GM12801 (cell line): Measurements from ENCODE around the gene MRPL46.

Source experiments
- TF ChIP-seq, protein P1 (sequence below): IDR thresholded peaks from one replicate; pipeline ENCODE4 v1.5.1; 2011; ENCODE audit warnings: control low read depth; ENCODE audit not compliant: insufficient read length; ENCODE audit errors: extremely low read depth

The MRPL46 gene

DNA sequence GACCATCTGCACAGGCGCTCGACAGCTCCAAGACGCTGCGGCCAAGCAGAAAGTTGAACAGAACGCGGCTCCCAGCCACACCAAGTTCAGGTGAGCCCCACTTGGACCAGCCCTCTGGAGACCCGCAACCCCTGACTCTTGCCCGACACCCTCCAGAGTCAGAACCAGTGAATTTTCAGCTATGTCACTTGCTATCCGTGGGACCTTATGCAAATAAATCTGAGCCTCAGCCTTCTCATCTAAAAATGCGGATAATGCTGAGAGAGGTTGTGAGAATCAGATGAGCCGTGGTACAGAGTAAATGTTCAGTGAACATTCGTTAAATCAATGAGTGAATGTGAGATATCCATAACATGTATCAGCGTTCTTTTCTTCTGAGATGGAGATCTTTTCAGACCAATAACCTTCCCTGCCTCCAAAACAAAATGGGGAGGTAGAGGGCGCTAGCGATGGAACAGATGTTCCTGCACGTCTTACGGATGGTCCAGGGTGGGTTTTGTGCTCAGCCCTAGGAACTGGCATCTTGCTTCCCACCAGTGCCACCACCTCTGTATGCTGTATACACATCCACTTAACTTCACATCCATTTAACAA, 844 bp upstream of the MRPL46 start:
- TF ChIP-seq, protein P1, sequence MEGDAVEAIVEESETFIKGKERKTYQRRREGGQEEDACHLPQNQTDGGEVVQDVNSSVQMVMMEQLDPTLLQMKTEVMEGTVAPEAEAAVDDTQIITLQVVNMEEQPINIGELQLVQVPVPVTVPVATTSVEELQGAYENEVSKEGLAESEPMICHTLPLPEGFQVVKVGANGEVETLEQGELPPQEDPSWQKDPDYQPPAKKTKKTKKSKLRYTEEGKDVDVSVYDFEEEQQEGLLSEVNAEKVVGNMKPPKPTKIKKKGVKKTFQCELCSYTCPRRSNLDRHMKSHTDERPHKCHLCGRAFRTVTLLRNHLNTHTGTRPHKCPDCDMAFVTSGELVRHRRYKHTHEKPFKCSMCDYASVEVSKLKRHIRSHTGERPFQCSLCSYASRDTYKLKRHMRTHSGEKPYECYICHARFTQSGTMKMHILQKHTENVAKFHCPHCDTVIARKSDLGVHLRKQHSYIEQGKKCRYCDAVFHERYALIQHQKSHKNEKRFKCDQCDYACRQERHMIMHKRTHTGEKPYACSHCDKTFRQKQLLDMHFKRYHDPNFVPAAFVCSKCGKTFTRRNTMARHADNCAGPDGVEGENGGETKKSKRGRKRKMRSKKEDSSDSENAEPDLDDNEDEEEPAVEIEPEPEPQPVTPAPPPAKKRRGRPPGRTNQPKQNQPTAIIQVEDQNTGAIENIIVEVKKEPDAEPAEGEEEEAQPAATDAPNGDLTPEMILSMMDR: no peak

DNA sequence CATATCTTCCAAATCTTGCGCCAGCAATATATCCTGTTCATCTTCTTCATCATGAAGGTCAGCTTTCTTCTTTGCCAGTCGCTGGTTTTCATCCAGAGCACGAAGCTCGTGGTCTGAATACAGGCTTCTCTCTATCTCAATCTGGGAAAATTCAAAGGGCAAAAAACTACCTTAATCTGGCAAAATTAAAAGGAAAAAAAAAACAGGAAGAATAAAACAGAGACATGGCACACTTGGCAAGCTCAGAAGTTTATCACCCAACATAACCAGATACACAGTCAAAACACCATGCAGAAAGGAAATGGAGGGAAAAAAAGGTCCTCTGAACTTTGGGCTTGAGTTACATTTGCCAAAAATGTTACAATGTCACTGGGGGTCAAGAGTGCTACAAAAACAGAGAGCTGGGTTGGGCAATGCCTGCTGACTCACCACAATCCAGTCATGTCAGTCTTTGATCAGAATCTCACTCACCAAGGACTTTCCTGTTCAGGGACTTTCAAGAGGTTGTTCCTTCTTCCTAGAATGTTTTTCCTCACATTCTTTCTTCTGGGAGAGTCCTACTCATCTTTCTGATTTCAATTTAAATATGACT, 1.5 kb downstream of the MRPL46 start:
- TF ChIP-seq, protein P1: no peak

DNA sequence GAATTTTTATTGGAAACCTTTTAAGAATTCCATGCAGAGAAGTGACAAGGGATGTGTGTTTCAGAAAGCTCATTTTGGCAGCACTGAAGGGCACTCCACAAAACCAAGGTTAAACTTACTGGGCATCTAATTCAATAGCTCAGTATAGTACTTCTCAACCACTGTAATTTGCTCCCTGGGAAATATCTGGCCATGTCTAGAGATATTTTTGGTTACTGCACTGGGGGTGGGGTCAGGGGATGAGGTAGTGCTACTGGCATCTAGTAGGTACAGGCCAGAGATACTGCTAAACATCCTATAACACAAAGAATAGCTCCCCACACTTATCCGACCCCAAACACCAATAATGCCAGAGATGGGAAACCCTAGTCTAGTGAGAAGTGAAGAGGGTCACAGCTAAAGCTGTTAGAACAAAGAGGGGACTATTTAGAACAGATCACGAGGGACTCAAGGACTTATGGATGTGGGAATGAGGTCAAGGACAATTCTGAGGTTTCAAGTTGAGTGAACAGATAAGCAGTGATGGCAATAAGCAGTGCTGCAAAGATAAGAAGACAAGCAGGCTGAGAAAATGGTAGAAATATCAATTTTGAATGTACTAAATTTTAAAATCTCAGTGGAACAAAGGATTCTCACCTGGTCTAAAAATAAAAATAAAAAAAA, 3.2 kb downstream of the MRPL46 start:
- TF ChIP-seq, protein P1: no peak

DNA sequence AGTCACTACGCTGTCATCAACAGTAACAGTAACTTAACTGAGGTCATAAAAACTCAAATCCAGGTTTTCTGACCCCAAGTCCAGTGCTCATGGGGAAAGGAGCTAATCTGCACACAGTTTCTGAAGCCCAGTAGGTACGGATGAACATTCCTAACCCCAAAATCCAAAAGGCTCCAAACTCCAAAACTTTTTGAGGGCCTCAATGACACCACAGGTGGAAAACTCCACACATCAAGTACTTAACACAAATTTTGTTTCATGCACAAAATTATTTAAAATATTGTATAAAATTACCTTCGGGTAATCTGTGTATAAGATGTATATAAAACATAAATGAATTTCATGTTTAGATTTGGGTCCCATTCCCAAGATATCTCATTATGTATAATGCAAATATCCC, 10.5 kb downstream of the MRPL46 start:
- TF ChIP-seq, protein P1: no peak

DNA sequence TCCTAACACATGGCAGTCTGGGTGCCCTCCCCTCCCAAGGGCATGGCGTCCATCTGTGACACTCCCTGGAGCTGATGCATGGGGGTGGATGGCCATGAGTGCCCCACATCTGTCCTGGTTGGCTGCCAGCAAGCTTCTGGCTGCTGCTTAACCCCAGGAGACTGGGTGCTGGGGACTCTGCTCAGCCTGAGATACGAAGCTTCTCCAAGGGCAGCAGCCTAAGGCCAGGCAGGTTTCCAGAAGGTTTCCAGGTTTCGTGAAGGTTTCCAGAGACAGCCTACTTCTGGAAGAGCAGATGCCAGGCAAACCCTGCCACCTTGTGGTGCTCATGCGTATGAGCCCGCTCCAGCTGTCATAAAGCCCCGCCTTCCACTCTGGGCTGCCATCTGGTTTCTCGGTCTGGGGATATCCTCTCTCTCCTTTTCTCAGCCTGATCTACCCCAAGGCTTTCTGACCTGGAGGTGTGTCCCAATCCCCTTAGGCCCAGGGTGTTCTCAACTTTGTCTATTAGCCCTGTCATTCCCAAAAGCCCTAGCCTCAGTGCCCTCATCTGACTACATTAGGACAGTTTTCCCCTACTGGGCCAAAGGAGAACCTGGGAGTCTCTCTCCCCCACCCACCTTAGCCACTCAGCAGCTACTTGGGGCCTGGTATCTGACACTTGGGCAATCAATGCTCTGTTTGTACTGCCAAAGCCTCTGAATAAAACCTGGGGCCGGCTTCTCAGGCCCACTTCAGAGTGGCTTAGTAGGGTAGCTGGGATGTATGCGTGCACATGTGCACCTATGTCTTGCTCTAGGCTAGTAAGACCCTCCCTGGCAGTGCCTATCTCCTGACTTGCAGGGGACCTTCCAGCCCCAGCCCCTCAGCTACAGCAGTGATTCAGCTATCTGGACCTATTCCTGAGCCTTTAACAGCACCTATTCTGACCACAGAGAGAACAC, 12.0 kb downstream of the MRPL46 start:
- TF ChIP-seq, protein P1: no peak

DNA sequence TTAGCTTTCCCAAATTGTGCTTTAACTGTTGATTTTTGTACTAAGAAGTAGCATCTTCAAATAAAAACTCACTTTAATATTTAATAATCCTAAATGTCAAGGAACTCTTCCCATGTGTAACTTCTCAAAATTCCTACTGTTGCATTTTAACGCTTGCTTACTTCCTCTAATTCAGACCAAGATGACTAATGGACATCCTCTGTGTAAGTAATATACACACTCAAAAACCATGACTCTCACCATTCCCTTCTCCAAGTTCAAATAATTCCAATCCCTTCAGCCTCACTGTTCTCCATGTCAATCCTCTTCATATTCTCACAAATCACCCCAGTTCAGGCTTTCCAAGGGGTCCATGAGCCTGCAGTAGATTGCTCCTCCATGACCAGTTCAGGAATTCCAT, 13.0 kb downstream of the MRPL46 start:
- TF ChIP-seq, protein P1: no peak

DNA sequence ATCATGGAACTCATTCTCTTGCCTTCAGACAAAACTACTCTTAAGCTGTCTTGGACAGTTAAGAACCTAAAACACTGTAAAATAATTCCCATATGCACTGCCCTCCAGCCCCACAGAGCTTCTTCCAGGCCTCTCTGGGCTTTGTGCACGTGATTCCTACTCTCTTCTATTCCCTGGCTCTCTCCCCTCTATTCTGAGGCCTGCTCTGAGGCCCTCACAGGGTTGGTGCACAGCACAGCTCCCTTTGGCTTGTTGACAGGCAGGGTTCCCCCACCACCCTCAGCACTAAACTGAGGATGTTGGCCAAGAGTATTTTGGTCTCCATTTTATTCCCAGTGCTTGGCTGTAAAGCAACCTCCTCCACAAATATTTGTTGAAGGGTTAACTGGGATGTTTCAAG, 13.5 kb downstream of the MRPL46 start:
- TF ChIP-seq, protein P1: no peak
